Spinal cord (tissue), 10 donors: ENCODE results near the gene OTOS. TPM values are rescaled to one million over a fixed set of nuclear protein-coding genes. Genes with fewer than 3 reads are reported as not detected.

ENCODE experiments used
- DNase-seq, 6 donors: peaks; one replicate each; pipeline versions ENCODE4 v3.0.0 to v3.0.0-alpha.2; 2013 to 2015; ENCODE audit warnings: low spot score in 6 of 6, low read depth in 4 of 6
- H3K27ac ChIP-seq: one replicate; pipeline ENCODE4 v1.5.1; 2013; ENCODE audit warnings: low read depth, low read length, control low read depth
- H3K27me3 ChIP-seq: one replicate; pipeline ENCODE4 v1.6.1; 2013; ENCODE audit warnings: low read length; ENCODE audit not compliant: control insufficient read depth, insufficient read depth
- H3K36me3 ChIP-seq: one replicate; pipeline ENCODE4 v1.6.1; 2013; ENCODE audit warnings: low read length; ENCODE audit not compliant: control insufficient read depth, insufficient read depth
- H3K4me1 ChIP-seq: one replicate; pipeline ENCODE4 v1.6.1; 2013; ENCODE audit warnings: low read length; ENCODE audit not compliant: control insufficient read depth, insufficient read depth
- H3K4me3 ChIP-seq: one replicate; pipeline ENCODE4 v1.5.1; 2013; ENCODE audit warnings: low read depth, low read length, control low read depth
- H3K9me3 ChIP-seq: one replicate; pipeline ENCODE4 v1.6.1; 2013; ENCODE audit warnings: low read length; ENCODE audit not compliant: control insufficient read depth, insufficient read depth
- WGBS: methylation state at CpG from one replicate; pipeline ENCODE4 v1.1.5; 2013; ENCODE audit warnings: missing lambda C conversion rate; ENCODE audit not compliant: insufficient coverage; 5-methylcytosine and 5-hydroxymethylcytosine counted together
- polyA plus RNA-seq, 2 donors: library from polyadenylated mRNA; unstranded; fragments of 120-200 nt; gene quantifications; one replicate each; pipeline ENCODE4 v1.2.1, GENCODE V29; 2013; ENCODE audit not compliant: insufficient read length in 2 of 2
- total RNA-seq, 2 donors: library from RNA; depleted of rRNA in 1 of 2; stranded (reverse); fragments of 120-200 nt in 1 of 2; fragments of >200 nt in 1 of 2; gene quantifications; one replicate each; pipeline versions ENCODE4 v1.2.3 to v1.2.4, GENCODE V29; 2013 to 2014
- donor health status: healthy.

The OTOS gene
- total and polyA plus RNA-seq, 4 donors: 0.39 to 0.55 TPM; not detected in 2

GRCh38 chr2:240132651-240132980 is 7.8 kb downstream of the OTOS start:
- peaks cover 70% of the 10 kb centered on the region for H3K36me3 ChIP-seq
- peaks cover 25% of the 10 kb centered on the region for H3K4me1 ChIP-seq
- no peaks in the 10 kb centered on the region for H3K27me3 ChIP-seq
- H3K4me3 ChIP-seq: no peak overlapping the region
- no peak for DNase-seq
- WGBS: 93% methylated on average over 5 of the region's 5 CpGs
- no peaks in the 10 kb centered on the region for H3K9me3 ChIP-seq
- H3K27ac ChIP-seq: no peak overlapping the region

DNA sequence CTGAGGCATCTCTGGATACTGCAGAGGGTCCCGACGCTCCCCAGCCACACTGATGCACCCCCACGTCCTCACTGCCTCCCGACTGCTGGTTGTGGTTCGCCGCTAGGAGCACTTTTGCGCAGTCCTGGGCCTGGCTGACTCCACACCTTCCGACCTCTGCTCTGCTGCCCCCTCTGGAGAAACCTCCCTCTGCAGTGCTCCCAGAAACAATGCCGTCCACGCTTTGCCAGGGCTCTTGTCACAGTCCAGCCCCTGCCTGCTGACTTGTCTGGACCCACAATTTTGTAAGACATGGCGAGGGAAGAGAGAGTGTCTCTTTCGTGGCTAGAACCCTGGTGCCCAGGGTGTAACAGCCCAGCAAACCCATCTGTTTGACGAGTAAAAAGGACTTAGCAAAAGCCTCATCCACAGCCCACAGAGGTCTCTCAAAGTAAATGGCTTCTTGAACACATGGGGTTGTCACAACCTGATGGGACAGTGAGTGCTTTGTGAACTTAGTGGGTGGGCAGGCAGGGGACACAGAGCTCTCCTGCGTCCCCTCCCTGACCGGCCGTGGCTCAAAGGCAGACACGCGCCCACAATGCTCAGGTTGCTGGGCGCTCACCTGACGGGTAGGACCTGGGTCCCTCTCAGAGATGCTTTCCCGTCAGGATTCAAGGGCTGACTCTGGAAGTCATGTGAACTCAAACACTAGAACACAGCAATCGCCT is 8.4 kb downstream of the OTOS start:
- Histone ChIP-seq H3K4me3 (no peak overlapping the region), H3K27me3 (no peaks in the 10 kb centered on the region), H3K27ac (no peak overlapping the region), H3K9me3 (no peaks in the 10 kb centered on the region), H3K36me3 (peaks cover 73% of the 10 kb centered on the region), H3K4me1 (peaks cover 25% of the 10 kb centered on the region)
- 85% methylated on average over 21 of the region's 22 CpGs for WGBS
- DNase-seq: no peak

DNA sequence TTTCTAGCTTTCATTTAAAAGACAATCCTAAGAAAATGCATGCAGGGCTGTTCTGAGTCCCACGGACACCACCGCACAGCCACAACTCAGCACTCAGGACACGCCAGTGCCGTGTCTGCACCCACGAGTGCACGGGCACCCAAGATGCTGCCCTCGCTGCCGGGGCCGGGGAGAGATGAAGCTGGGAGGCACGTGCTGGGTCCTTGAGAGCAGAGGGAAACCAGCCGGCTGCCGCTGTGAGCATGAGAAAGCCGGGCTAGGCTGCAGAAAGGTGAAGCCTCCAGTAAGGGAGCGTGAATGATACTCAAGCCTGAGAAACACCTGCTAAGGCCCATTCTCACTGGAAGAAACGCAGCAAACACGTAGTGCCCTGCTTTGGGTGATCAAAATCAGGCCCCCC is 9.2 kb downstream of the OTOS start:
- Histone ChIP-seq H3K4me1 (peaks cover 18% of the 10 kb centered on the region), H3K27me3 (no peaks in the 10 kb centered on the region), H3K4me3 (no peak overlapping the region), H3K27ac (no peak overlapping the region), H3K36me3 (peaks cover 81% of the 10 kb centered on the region), H3K9me3 (no peaks in the 10 kb centered on the region)
- 94% methylated on average over 15 of the region's 16 CpGs for WGBS
- no peak for DNase-seq

DNA sequence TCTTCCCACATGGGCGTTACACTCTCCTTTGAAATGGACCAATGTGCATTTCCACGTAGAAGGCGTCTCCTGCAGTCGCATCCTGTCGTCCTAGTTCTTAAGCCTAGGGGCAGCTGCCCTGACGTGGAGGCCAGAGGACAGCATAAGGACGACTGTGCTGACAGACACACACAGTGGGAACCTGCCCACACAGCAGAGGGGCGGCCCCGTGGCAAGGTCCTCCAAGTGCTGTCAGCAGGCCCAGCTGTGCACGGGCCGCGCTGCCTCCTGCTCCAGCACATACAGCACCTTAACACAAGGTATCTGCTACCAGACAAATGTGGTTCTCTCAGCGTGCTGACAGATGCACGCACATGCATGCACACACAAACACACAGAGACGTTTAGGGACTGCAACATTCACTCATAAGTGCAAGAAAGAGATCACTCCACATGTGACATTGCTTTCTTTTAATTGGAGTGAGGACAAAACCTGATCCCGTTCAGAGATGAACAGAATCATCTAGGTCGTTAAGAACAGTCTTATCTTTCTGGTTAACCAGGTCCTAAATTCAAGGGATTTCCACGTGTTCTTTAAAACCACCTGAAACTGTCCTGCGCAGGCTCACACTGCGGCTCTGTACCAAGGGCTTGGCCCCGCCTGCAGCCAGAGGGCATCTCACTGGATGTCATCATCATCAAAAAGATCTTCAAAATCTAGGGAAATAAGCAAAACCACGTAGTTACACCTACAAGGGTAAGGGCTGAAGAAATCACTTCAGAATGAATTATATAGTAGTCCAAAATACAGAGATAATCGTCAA is 9.9 kb downstream of the OTOS start:
- H3K27ac ChIP-seq: no peak overlapping the region
- no peak overlapping the region for H3K4me3 ChIP-seq
- DNase-seq: no peak
- H3K9me3 ChIP-seq: no peaks in the 10 kb centered on the region
- peaks cover 88% of the 10 kb centered on the region for H3K36me3 ChIP-seq
- peaks cover 16% of the 10 kb centered on the region for H3K4me1 ChIP-seq
- no peaks in the 10 kb centered on the region for H3K27me3 ChIP-seq
- WGBS: 95% methylated on average over 21 of the region's 23 CpGs

DNA sequence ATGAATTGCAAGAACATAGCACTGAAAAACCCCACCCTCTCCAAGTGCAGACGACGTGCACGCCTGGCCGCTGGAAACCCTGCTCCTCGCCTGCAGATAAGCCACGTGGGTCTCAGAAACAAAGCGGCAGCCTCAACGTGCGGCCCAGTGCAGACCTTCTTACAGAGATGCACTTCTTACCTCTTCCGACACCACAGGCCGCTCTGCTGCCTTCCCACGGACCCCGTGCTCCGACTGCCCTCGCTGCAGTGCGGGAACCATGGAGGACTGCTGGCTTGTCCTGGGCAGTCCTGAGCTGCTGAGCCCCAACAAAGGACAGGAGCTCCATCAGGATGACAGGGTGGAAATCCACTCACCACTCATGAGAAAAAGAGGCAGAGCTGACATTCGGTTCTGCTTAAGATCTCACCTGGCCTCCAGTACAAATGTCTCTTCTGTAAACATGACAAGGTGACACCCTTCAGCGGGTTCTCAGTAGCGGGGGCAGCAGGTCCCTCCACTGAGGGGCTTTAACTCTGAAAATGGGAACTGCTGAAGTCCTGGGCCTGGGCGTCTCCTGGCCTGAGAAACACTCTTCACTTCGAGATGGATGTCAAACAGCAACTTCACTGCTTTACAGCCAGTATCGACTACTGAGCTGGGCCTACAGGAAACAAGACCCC is 10.6 kb downstream of the OTOS start:
- Histone ChIP-seq H3K4me3 (no peak overlapping the region), H3K27ac (no peak overlapping the region), H3K27me3 (no peaks in the 10 kb centered on the region), H3K36me3 (peaks cover 91% of the 10 kb centered on the region), H3K4me1 (peaks cover 9% of the 10 kb centered on the region), H3K9me3 (no peaks in the 10 kb centered on the region)
- WGBS: 98% methylated on average over 18 of the region's 22 CpGs
- no peak for DNase-seq

DNA sequence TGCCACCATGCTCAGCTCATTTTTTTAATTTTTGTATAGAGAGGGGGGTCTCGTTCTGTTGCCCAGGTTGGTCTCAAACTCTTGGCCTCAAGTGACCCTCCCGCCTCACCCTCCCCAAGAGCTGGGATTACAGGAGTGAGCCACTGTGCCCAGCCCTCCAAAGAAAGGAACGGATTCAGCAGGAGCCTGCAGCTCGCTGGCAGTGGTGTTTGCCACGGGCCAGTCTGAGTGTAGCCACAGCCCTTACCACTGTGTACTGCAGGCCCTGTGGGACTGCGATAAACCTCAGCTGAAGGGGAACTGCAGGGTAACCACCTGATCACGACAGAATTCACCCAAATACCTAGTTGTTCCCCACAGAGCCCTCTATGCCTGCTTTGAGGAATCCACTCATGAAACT is 11.1 kb downstream of the OTOS start:
- no peak for DNase-seq
- H3K36me3 ChIP-seq: peaks cover 92% of the 10 kb centered on the region
- no peak overlapping the region for H3K27ac ChIP-seq
- 96% methylated on average over 5 of the region's 7 CpGs for WGBS
- H3K4me1 ChIP-seq: peaks cover 3% of the 10 kb centered on the region
- no peaks in the 10 kb centered on the region for H3K27me3 ChIP-seq
- H3K4me3 ChIP-seq: no peak overlapping the region
- H3K9me3 ChIP-seq: no peaks in the 10 kb centered on the region

GRCh38 chr2:240128608-240129145 is 11.8 kb downstream of the OTOS start:
- WGBS: 81% methylated on average over 12 of the region's 12 CpGs
- H3K27me3 ChIP-seq: no peaks in the 10 kb centered on the region
- H3K36me3 ChIP-seq: peaks cover 88% of the 10 kb centered on the region
- H3K27ac ChIP-seq: no peak overlapping the region
- H3K4me1 ChIP-seq: no peaks in the 10 kb centered on the region
- no peak overlapping the region for H3K4me3 ChIP-seq
- no peaks in the 10 kb centered on the region for H3K9me3 ChIP-seq
- DNase-seq: no peak

DNA sequence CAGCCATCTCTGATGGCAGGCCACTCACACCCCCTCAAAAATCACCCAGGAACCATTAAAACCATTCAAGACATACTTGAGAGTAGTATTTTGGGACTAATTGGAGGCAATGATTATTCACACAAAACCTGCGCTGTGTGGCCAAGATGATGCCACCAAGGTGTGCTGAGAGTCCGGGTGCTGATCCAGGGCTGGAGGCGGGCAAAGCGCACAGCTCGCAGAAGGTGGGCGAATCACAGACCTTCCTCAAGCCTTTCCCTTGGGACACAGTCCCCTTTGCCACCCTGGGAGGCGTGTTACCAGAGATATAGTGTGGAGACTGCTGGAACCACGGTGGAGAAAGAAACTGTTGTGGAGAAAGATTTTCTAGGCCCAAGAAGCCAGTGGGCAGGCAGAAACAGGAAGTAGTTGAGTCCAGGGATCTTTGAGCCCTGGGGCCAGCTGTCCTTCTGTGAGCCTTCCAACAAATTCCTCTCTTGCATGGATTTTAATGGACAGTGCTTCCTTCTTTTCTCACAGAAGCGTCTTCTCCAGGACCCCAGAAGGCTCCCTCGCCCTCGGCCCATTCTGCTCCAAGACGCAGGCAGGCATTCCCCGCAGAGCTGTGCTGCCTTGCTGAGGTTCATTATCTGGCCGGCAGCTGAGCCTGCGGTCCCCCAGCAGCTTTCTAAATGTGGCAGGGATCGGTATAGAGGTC is 12.4 kb downstream of the OTOS start:
- 95% methylated on average over 15 of the region's 16 CpGs for WGBS
- no peak for DNase-seq

GRCh38 chr2:240127191-240127750 is 13.2 kb downstream of the OTOS start:
- Histone ChIP-seq H3K9me3 (no peaks in the 10 kb centered on the region), H3K27ac (no peak overlapping the region), H3K4me1 (no peaks in the 10 kb centered on the region), H3K4me3 (no peak overlapping the region), H3K27me3 (no peaks in the 10 kb centered on the region), H3K36me3 (peaks cover 74% of the 10 kb centered on the region)
- WGBS: 88% methylated on average over 5 of the region's 7 CpGs
- no peak for DNase-seq

More for the DNA sequence above, 12.4 kb downstream of the OTOS start:
- Histone ChIP-seq H3K9me3 (no peaks in the 10 kb centered on the region), H3K27ac (no peak overlapping the region), H3K4me3 (no peak overlapping the region), H3K4me1 (no peaks in the 10 kb centered on the region), H3K27me3 (no peaks in the 10 kb centered on the region), H3K36me3 (peaks cover 82% of the 10 kb centered on the region)
